Lower leg skin (tissue), 3 donors: ENCODE data around the gene TCERG1L.

Source experiments
- CTCF ChIP-seq, 3 donors: fragments of 450-650 bp; IDR thresholded peaks; one replicate each; pipeline ENCODE4 v1.5.1; 2016; ENCODE audit warnings: antibody characterized with exemption in 3 of 3, mild to moderate bottlenecking in 3 of 3, moderate library complexity in 2 of 3
- POLR2A ChIP-seq, 2 donors: fragments of 450-650 bp; IDR thresholded peaks; one replicate each; pipeline ENCODE4 v1.6.1; 2016 to 2017; ENCODE audit warnings: antibody characterized with exemption in 2 of 2, mild to moderate bottlenecking in 1 of 2, moderate library complexity in 1 of 2

GRCh38 chr10:131356442-131356841 is 44.9 kb upstream of the TCERG1L start:
- TF ChIP-seq POLR2A (IDR thresholded peaks at IDR 0.05) (no peak), CTCF (IDR thresholded peaks at IDR 0.05) (no peak)
